Endometrial microvascular endothelial cells (primary cell): ENCODE results near the gene AARS2. TPM values are rescaled to one million over a fixed set of nuclear protein-coding genes. Genes with fewer than 3 reads are reported as not detected.
"Not testable (repeated sequence)": the region's sequence is repeated elsewhere in the genome, so short reads cannot be mapped to it uniquely, and the experiment has no call there.

Source experiments
- in situ Hi-C: cut with HindIII; loops from 2 replicates; pipeline ENCODE4 v1.10.0; 2017; ENCODE audit warnings: low sequenced_read_pairs, low pct_unique_long_range_greater_than_20kb; ENCODE audit errors: inconsistent ontology term
- total RNA-seq: library from RNA; depleted of rRNA; stranded (reverse); fragments of >200 nt; gene quantifications from one replicate; pipeline ENCODE4 v1.2.3, GENCODE V29; 2015; ENCODE audit errors: inconsistent ontology term

The AARS2 gene
- 20.3 TPM for total RNA-seq

GRCh38 chr6:44312901-44313788 lies at the start of gene AARS2:
TSS of gene AARS2 (minus strand) at chr6:44313347. CDS start at chr6:44313323, 24 bp downstream.
- in situ Hi-C loops = no loop called here

- in situ Hi-C loops = no loop called here
These were observed 48.8 kb upstream of the AARS2 start for GRCh38 chr6:44361947-44362346.

- in situ Hi-C loops = no loop called here
These were observed 46.8 kb upstream of the AARS2 start for GRCh38 chr6:44359973-44360372.

DNA sequence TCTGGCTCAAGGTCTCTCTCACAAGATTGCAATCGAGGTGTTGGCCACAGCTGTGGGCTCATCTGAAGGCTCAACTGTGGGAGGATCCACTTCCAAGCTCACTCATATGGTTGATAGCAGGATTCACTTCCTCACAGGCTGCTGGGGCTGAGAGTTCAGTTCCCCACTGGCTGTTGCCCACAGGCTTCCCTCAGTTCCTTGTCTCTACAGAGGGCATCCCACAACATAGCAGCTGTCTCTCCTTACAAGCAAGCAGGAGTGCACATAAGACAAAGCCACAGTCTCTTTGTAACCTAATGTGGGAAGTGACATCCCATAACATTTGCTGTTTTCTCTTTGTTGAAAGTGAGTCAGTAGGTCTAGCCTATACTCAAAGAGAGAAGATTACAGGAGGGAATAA lies 43.3 kb upstream of the AARS2 start:
- in situ Hi-C loops = no loop called here

- in situ Hi-C loops = no loop called here
These were observed 42.5 kb upstream of the AARS2 start for GRCh38 chr6:44355640-44356039.

DNA sequence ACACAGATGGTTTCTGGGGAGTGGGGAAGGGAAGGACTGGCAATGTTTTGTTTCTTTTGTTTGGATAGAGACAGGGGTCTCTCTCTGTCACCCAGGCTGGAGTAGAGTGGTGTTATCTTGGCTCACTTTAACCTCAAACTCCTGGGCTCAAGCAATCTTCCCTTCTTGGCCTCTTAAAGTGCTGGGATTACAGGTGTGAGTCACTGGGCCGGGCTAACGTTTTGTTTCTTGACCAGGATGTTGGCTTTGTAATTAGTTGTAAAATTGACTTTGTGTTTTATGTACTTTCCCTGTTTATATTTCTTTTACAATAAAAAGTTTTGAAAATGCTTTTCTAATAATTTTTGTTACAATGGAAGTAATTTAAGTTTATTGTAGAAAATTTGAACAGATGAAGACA lies 40.2 kb upstream of the AARS2 start:
- in situ Hi-C loops = no loop called here

DNA sequence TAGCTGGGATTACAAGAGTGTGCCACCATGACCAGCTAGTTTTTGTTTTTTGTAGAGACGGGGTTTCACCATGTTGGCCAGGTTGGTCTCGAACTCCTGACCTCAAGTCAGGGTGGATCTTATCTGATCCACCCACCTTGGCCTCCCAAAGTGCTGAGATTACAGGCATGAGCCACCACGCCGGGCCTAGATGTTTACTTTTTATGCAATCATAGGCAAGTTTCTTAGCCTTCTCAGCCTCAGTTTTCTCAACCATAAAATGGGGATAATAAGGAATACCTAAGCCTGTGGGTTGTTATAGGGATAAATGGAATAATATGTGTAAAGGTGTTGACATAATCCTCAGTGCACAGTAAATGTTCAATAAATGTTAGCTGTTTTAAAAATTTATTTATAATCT lies 39.1 kb upstream of the AARS2 start:
- in situ Hi-C loops = no loop called here

DNA sequence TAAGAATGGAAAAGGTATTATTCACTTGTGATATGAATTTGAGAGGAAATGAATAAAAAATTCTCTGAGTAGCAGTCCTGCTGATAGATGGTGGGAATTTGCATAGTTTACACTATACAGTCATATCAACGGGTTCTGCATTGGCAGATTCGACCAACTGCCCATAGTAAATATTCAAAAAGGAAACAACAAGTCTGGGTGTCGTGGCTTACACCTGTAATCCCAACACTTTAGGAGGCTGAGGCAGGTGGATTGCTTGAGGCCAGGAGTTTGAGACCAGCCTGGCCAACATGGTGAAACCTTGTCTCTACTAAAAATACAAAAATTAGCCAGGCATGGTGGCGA lies 37.5 kb upstream of the AARS2 start:
- in situ Hi-C loops = not testable (repeated sequence)

GRCh38 chr6:44349904-44350649 lies 36.9 kb upstream of the AARS2 start:
- in situ Hi-C loops = loop anchor here (10.0 kb wide), 1 partner anchor 65 kb away; no protein-coding TSS in a partner anchor

GRCh38 chr6:44346818-44347217 lies 33.7 kb upstream of the AARS2 start:
- in situ Hi-C loops = loop anchor here (10.0 kb wide), 1 partner anchor 62 kb away; no protein-coding TSS in a partner anchor

GRCh38 chr6:44342489-44342888 lies 29.3 kb upstream of the AARS2 start, which contains the start of gene SPATS1:
TSS of gene SPATS1 (plus strand) at chr6:44342650. CDS start at chr6:44343096, 446 bp downstream.
- in situ Hi-C loops = loop anchor here (10.0 kb wide), 1 partner anchor 58 kb away; no protein-coding TSS in a partner anchor

DNA sequence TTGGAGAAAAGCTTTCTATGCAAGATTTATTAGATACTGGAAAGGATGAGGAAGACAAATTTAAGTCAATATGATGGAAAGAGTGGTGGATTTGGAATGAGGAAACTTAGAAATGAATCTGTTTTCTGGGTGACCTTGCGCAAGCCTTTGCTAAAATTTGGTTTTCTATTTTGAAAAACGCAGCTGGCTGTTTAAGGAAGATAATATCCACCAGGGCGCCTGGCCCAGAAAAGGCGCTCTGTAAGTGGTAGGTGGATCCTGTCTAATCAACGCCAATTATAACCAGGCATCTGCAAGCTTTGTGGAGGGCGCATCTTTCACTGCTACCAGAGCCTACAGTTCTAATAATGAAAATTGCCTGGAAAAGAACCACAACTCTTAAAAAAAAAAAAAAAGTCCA lies 28.9 kb upstream of the AARS2 start:
- in situ Hi-C loops = loop anchor here (10.0 kb wide), 1 partner anchor 57 kb away; no protein-coding TSS in a partner anchor

- in situ Hi-C loops = loop anchor here (10.0 kb wide), 1 partner anchor 56 kb away; no protein-coding TSS in a partner anchor
These were observed 28.1 kb upstream of the AARS2 start for GRCh38 chr6:44341095-44341890.

- in situ Hi-C loops = loop anchor here (10.0 kb wide), 1 partner anchor 55 kb away; no protein-coding TSS in a partner anchor
These were observed 26.8 kb upstream of the AARS2 start for GRCh38 chr6:44339763-44340625.

- in situ Hi-C loops = no loop called here
These were observed 26.2 kb upstream of the AARS2 start for GRCh38 chr6:44339301-44339700.

DNA sequence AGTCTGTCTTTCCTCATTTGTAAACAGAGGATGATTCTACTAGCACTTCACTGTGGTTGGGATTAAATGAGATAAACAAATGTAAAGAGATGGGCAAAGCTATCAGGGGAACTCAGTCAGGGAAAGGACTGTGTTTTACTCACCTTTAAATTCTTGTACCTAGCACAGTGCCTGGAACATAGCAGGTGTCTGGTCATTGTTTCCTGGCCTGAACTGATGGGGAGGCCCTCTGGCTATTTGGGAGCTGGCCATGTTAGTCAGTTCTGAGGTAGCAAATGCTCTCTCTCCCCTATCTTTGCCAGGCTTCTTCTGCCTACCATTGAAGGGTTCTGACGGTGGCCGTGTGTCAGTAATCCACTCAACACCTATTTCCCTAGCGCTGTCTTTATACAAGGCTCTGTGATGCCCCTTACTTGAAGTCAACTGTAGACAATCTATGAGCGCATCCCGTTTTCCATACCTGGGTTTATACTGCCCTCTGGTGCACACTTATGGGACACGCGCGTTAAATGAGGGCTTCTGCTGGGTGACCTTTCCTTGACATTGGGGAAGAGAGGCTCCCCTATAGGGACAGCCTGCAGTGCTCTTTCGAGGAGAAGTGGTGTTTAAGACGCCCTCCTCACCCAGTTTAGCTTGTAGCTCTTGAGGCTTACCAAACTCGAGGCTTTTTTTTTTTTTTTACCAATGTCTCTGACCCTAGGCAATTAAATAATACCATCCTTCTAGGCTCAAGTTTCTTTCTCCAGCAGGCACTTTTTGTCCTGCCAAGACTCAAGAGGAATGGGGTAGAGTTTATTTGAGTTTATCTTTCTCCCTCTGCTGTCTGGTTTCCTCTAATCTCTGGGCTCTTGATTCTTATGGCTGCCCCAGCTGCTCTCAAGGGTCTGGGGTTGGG lies 25.3 kb upstream of the AARS2 start:
- in situ Hi-C loops = no loop called here

GRCh38 chr6:44335631-44336030 lies 22.5 kb upstream of the AARS2 start:
- in situ Hi-C loops = no loop called here
